Panc1 (cell line): ENCODE data around the gene LRRC8C. TPM values are rescaled to one million over a fixed set of nuclear protein-coding genes. Genes with fewer than 3 reads are reported as not detected.

Experiments
- ATAC-seq: fragments of 200-7000 bp; cut with Tn5 transposase; 2 replicates; pipeline ENCODE4 v1.9.1; 2020; ENCODE audit warnings: mild to moderate bottlenecking, moderate library complexity
- BruUV-seq: library from RNA; stranded (reverse); fragments of 400-500 nt; replicated peaks from 2 replicates; lab custom pipeline; 2021; lab: Mats Ljungman, UMichigan
- CTCF ChIA-PET: fragments of 300-600 bp; sonication (Branson Sonifier 250); formaldehyde crosslinking; loops from one replicate; lab custom pipeline; 2022; ENCODE audit warnings: antibody characterized with exemption; lab: Charles Lee
- POLR2A ChIA-PET: fragments of 300-600 bp; sonication (Branson Sonifier 250); formaldehyde crosslinking; loops from one replicate; lab custom pipeline; 2022; ENCODE audit warnings: antibody characterized with exemption; lab: Charles Lee
- DNase-seq: peaks from one replicate; pipeline ENCODE4 v3.0.0-alpha.2; 2010; ENCODE audit warnings: low read depth, low spot score
- H3K27ac ChIP-seq: 2 replicates; pipeline ENCODE4 v1.5.1; 2011; ENCODE audit warnings: mild to moderate bottlenecking, low read length, inconsistent platforms
- H3K27me3 ChIP-seq: fragments of 200-500 bp; sonication (Bioruptor generic); 2 replicates; pipeline ENCODE4 v1.6.0; 2014; ENCODE audit warnings: low read length, inconsistent platforms; ENCODE audit not compliant: control insufficient read depth, insufficient read depth
- H3K36me3 ChIP-seq: fragments of 200-500 bp; sonication (Bioruptor generic); 2 replicates; pipeline ENCODE4 v1.5.1; 2014; ENCODE audit warnings: inconsistent platforms, mild to moderate bottlenecking, low read length, moderate library complexity; ENCODE audit not compliant: control insufficient read depth, insufficient read depth
- H3K4me1 ChIP-seq: 2 replicates; pipeline ENCODE4 v1.5.1; 2011; ENCODE audit warnings: inconsistent platforms, mild to moderate bottlenecking, low read length, moderate library complexity; ENCODE audit not compliant: control insufficient read depth, insufficient read depth
- H3K4me3 ChIP-seq, 2 experiments: 2 replicates each; pipeline ENCODE4 v1.5.1; 2011 to 2012; ENCODE audit warnings: low read depth in 2 of 2, low read length in 2 of 2, mild to moderate bottlenecking in 2 of 2, inconsistent platforms in 1 of 2, moderate library complexity in 1 of 2
- H3K9me3 ChIP-seq: fragments of 200-500 bp; sonication (Bioruptor generic); 2 replicates; pipeline ENCODE4 v1.5.1; 2014; ENCODE audit warnings: low read depth, mild to moderate bottlenecking, inconsistent platforms, low read length, moderate library complexity; ENCODE audit not compliant: control insufficient read depth, insufficient read depth
- CTCF ChIP-seq: fragments of 450-650 bp; IDR thresholded peaks from 2 replicates; pipeline ENCODE4 v1.5.1; 2017; ENCODE audit warnings: mild to moderate bottlenecking
- POLR2AphosphoS5 ChIP-seq: IDR thresholded peaks from 2 replicates; pipeline ENCODE4 v1.6.1; 2012; ENCODE audit warnings: mild to moderate bottlenecking, low read depth, low read length, moderate library complexity
- REST ChIP-seq, 2 experiments: IDR thresholded peaks; 2 replicates each; pipeline ENCODE4 v1.6.1; 2011 to 2012; ENCODE audit warnings: low read depth in 2 of 2, control low read depth in 1 of 2, low read length in 1 of 2, mild to moderate bottlenecking in 1 of 2, moderate library complexity in 1 of 2; ENCODE audit not compliant: insufficient read depth in 1 of 2
- SIN3A ChIP-seq: IDR thresholded peaks from 2 replicates; pipeline ENCODE4 v1.6.1; 2012; ENCODE audit warnings: low read depth, mild to moderate bottlenecking, low read length, moderate library complexity, borderline replicate concordance; ENCODE audit not compliant: insufficient read depth
- TCF7L2 ChIP-seq: IDR thresholded peaks from 2 replicates; pipeline ENCODE4 v1.6.1; 2011; ENCODE audit warnings: mild to moderate bottlenecking, low read depth, low read length, inconsistent platforms
- in situ Hi-C: cut with HindIII; loops from 2 replicates; pipeline ENCODE4 v1.10.0; 2016; ENCODE audit warnings: low sequenced_read_pairs, low pct_unique_long_range_greater_than_20kb
- intact Hi-C: fragments of 100-400 bp; cut with micrococcal nuclease; formaldehyde crosslinking; loops from one replicate; pipeline ENCODE4 v1.10.0; 2022; ENCODE audit not compliant: unreplicated experiment
- total RNA-seq: library from RNA; stranded (reverse); gene quantifications from one replicate; pipeline ENCODE4 v1.2.1, GENCODE V29; 2021; ENCODE audit not compliant: unreplicated experiment

LRRC8C gene
- total RNA-seq, 1 experiment from 2014 or later, result 17.1 TPM

DNA sequence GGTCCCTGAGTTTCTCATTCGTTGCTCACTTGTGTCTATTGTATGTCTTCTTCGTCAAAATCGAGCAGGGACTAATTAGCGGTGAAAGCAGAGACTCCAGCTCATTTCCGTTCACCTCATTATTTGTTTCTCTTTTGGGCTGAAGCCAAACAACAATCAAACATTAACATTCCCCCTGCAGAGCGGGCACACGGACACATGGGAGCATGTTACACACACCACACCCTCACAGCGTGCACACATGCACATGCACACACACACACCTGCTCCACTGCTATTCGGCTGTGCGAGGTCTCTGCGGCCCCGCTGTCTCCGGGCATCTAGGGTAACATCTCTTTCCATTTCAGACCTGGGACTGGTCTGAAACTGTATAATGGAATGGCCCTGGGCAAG lies 129.5 kb downstream of the LRRC8C start:
- DNase-seq, result no peak
- in situ Hi-C loops, result no loop called here

More for the DNA sequence above, 129.5 kb downstream of the LRRC8C start:
- no peak overlapping the region for H3K27ac ChIP-seq
- peaks cover 3% of the 10 kb centered on the region; the same call in 1 of the 2 replicates for H3K27me3 ChIP-seq
- H3K9me3 ChIP-seq, result no peaks in the 10 kb centered on the region
- POLR2A ChIA-PET, result no interaction called here
- no TSS peak for BruUV-seq
- intact Hi-C loops, result no loop called here
- ATAC-seq, result no peak; the same call in 1 of the 2 replicates
- TF ChIP-seq CTCF (no peak), SIN3A (no peak), TCF7L2 (no peak), POLR2AphosphoS5 (no peak), REST (IDR thresholded peaks at IDR 0.05; ENCODE audit: insufficient read depth in 1 of 2, low read depth in 2 of 2, low read length in 1 of 2) (no peak)
- peaks cover 10% of the 10 kb centered on the region for H3K4me1 ChIP-seq
- peak overlapping the region; percentile 48 to 84 for H3K4me3 ChIP-seq
- no peaks in the 10 kb centered on the region for H3K36me3 ChIP-seq
- CTCF ChIA-PET, result interaction anchor here (0.7 to 2.6 kb wide), 8 partner anchors 20 to 280 kb away, joined by 3 to 28 read pairs (median 6); partner anchors contain the start of gene LRRC8C
